NCI-H524 treated with DMSO at 0.1 percent for 48 hours (cell line): ENCODE measurements around the gene TNNT2.

Experiments used
- DNase-seq: peaks from one replicate; lab custom pipeline; 2025; lab: John Stamatoyannopoulos, UW

Gene TNNT2

GRCh38 chr1:201401700-201402099 is 24.2 kb upstream of the TNNT2 start:
- no peak for DNase-seq

GRCh38 chr1:201400852-201401230 is 23.4 kb upstream of the TNNT2 start:
- no peak for DNase-seq

- DNase-seq, result no peak
These were observed 22.9 kb upstream of the TNNT2 start for GRCh38 chr1:201400212-201400851.

- DNase-seq, result no peak
These were observed 22.1 kb upstream of the TNNT2 start for GRCh38 chr1:201399352-201400126.

- DNase-seq, result no peak
These were observed 21.5 kb upstream of the TNNT2 start, which contains the start of gene LAD1 for GRCh38 chr1:201399018-201399351. LAD1 (minus strand) TSS chr1:201399324; CDS start chr1:201399306, 18 bp downstream.

GRCh38 chr1:201397675-201398074 is 20.2 kb upstream of the TNNT2 start:
- no peak for DNase-seq

GRCh38 chr1:201396861-201397464 is 19.5 kb upstream of the TNNT2 start:
- DNase-seq, result no peak

GRCh38 chr1:201395936-201396335 is 18.5 kb upstream of the TNNT2 start:
- DNase-seq, result no peak

- DNase-seq, result no peak
These were observed 17.1 kb upstream of the TNNT2 start for GRCh38 chr1:201394591-201394990.

GRCh38 chr1:201393076-201393475 is 15.6 kb upstream of the TNNT2 start:
- no peak for DNase-seq

GRCh38 chr1:201391651-201392511 is 14.4 kb upstream of the TNNT2 start:
- no peak for DNase-seq

- DNase-seq, result no peak
These were observed 13.7 kb upstream of the TNNT2 start for GRCh38 chr1:201391225-201391624.

- no peak for DNase-seq
These were observed 11.6 kb upstream of the TNNT2 start for GRCh38 chr1:201389051-201389450.

- no peak for DNase-seq
These were observed 8.7 kb upstream of the TNNT2 start for GRCh38 chr1:201386208-201386607.

- no peak for DNase-seq
These were observed 7.9 kb upstream of the TNNT2 start for GRCh38 chr1:201385299-201385891.

- peak; percentile 40 for DNase-seq
These were observed 6.9 kb upstream of the TNNT2 start for GRCh38 chr1:201384406-201384782.

GRCh38 chr1:201383647-201384405 is 6.3 kb upstream of the TNNT2 start:
- DNase-seq, result peak; percentile 91

- no peak for DNase-seq
These were observed 3.6 kb upstream of the TNNT2 start for GRCh38 chr1:201381130-201381529.

GRCh38 chr1:201379733-201380242 is 2.3 kb upstream of the TNNT2 start:
- DNase-seq, result no peak

- no peak for DNase-seq
These were observed 1.3 kb upstream of the TNNT2 start for GRCh38 chr1:201378804-201379203.
